Melanocyte of skin (primary cell): ENCODE data around the gene SPIN3. TPM values are rescaled to one million over a fixed set of nuclear protein-coding genes. Genes with fewer than 3 reads are reported as not detected.

Experiments
- total RNA-seq, 2 donors: library from RNA; depleted of rRNA; stranded (reverse); fragments of >200 nt; gene quantifications; 2 replicates each; pipeline ENCODE4 v1.2.3, GENCODE V29; 2012

SPIN3 gene
- 1 to 10 TPM; 4.8 to 5.0 TPM for total RNA-seq

GRCh38 chrX:56995271-56995994 is at the start of gene SPIN3:
SPIN3 (minus strand) TSS chrX:56995541; CDS start chrX:56994947, 594 bp downstream.

Other genes starting within 250 kb of the SPIN3 start
- gene SPIN2B, start 126.0 kb upstream of the SPIN3 start, total RNA-seq: 1 to 10 TPM; 5.2 to 6.0 TPM
- under 1 TPM; 0.33 to 0.34 TPM for gene SPIN2A, start 141.9 kb upstream of the SPIN3 start, total RNA-seq